Motor neuron (in vitro differentiated cells): ENCODE data around the gene WASL. TPM values are rescaled to one million over a fixed set of nuclear protein-coding genes. Genes with fewer than 3 reads are reported as not detected.
A peak's percentile ranks its signal among the peaks of the same experiment; 100 is the strongest.

ENCODE experiments used
- ATAC-seq, 8 experiments: fragments of 200-7000 bp; cut with Tn5 transposase; replicated peaks in 6 of 8; 2 replicates each; pipeline ENCODE4 v1.8.0; 2021; ENCODE audit warnings: mild to moderate bottlenecking in 8 of 8, moderate library complexity in 8 of 8
- H3K27ac ChIP-seq, 2 donors: fragments of 250-450 bp; sonication (Bioruptor Pico); 2 replicates each; pipeline ENCODE4 v1.9.0; 2021; ENCODE audit warnings: antibody characterized with exemption in 2 of 2, mild to moderate bottlenecking in 2 of 2, moderate library complexity in 1 of 2
- H3K4me1 ChIP-seq, 2 donors: fragments of 250-450 bp; sonication (Bioruptor Pico); replicated peaks in 1 of 2; 2 replicates each; pipeline ENCODE4 v1.6.1; 2021; ENCODE audit warnings: antibody characterized with exemption in 2 of 2, mild to moderate bottlenecking in 2 of 2, moderate library complexity in 1 of 2
- H3K4me3 ChIP-seq, 5 donors: fragments of 250-450 bp; sonication (Bioruptor Pico); 2 replicates each; pipeline ENCODE4 v1.9.0; 2021; ENCODE audit warnings: antibody characterized with exemption in 5 of 5, mild to moderate bottlenecking in 5 of 5, moderate library complexity in 4 of 5
- WGBS, 10 experiments: fragments of 450-650 bp; shearing (Covaris generic); methylation state at CpG; one replicate each; pipeline ENCODE4 v1.0.0; 2022; 5-methylcytosine and 5-hydroxymethylcytosine counted together
- in situ Hi-C, 9 experiments: fragments of 400-800 bp; cut with MboI; loops; one replicate each; pipeline ENCODE4 v1.15.0; 2021; ENCODE audit warnings: low sequenced_read_pairs in 9 of 9, low pct_unique_long_range_greater_than_20kb in 2 of 9; ENCODE audit not compliant: unreplicated experiment in 9 of 9
- total RNA-seq, 8 experiments: library from RNA; unstranded; fragments of 300-600 nt; gene quantifications; 2 replicates each; pipeline versions ENCODE4 v1.2.3 to v1.2.4, GENCODE V29; 2022

Gene WASL
- total RNA-seq, 8 experiments from 2014 or later, result 18.8 to 35.6 (median 27.1) TPM

- 20 to 100% (median 45%) methylated on average over 1 to 4 of the region's 6 CpGs; no CpG with 5 or more reads in 2 of the 10 experiments for WGBS, 10 experiments
- Histone ChIP-seq H3K27ac (no peak within 1 kb of the TSS), H3K4me1 (no peaks in the 10 kb centered on the region), H3K4me3 (no peak within 1 kb of the TSS)
- ATAC-seq, result no peak
- in situ Hi-C loops, result no loop called here
These were observed 93.2 kb downstream of the WASL start, which contains the start of gene LMOD2 for GRCh38 chr7:123655614-123656013. Gene LMOD2, plus strand, starts transcription at chr7:123655866. Its CDS starts 98 bp downstream, at chr7:123655964.

GRCh38 chr7:123653162-123653561 lies 95.6 kb downstream of the WASL start:
- ATAC-seq, result no peak
- Histone ChIP-seq H3K4me1 (no peaks in the 10 kb centered on the region), H3K27ac (no peak overlapping the region), H3K4me3 (no peak overlapping the region)
- in situ Hi-C loops, result no loop called here
- WGBS, 10 experiments, result 48 to 100% (median 85%) methylated on average over 1 to 5 of the region's 6 CpGs; no CpG with 5 or more reads in 1 of the 10 experiments

GRCh38 chr7:123652406-123652805 lies 96.4 kb downstream of the WASL start:
- WGBS, 10 experiments, result 70 to 100% (median 100%) methylated on average over 1 of the region's 1 CpG; no CpG with 5 or more reads in 1 of the 10 experiments
- no peak for ATAC-seq
- H3K4me1 ChIP-seq, result no peaks in the 10 kb centered on the region
- H3K4me3 ChIP-seq, result no peak overlapping the region
- no peak overlapping the region for H3K27ac ChIP-seq
- in situ Hi-C loops, result no loop called here

GRCh38 chr7:123650595-123650994 lies 98.2 kb downstream of the WASL start:
- Histone ChIP-seq H3K4me3 (no peak overlapping the region), H3K27ac (no peak overlapping the region), H3K4me1 (peaks cover 0 to 3% of the 10 kb centered on the region in 2 donors)
- in situ Hi-C loops, result no loop called here
- WGBS, 10 experiments, result 17 to 100% (median 60%) methylated on average over 1 to 2 of the region's 2 CpGs; no CpG with 5 or more reads in 4 of the 10 experiments
- ATAC-seq, result peak in 1 of 8 experiments; percentile 25

GRCh38 chr7:123649964-123650363 lies 98.8 kb downstream of the WASL start:
- Histone ChIP-seq H3K27ac (no peak overlapping the region), H3K4me1 (peaks cover 0 to 5% of the 10 kb centered on the region in 2 donors), H3K4me3 (no peak overlapping the region)
- 11 to 100% (median 88%) methylated on average over 1 to 2 of the region's 2 CpGs; no CpG with 5 or more reads in 1 of the 10 experiments for WGBS, 10 experiments
- peak in 2 of 8 experiments; percentile 84 to 85 for ATAC-seq
- in situ Hi-C loops, result loop anchor here in 3 of 9 experiments (25.0 kb wide), 1 partner anchor 212 kb away; no protein-coding TSS in a partner anchor

- 20 to 92% (median 90%) methylated on average over 2 to 7 of the region's 7 CpGs; no CpG with 5 or more reads in 1 of the 10 experiments for whole genome bisulfite sequencing, 10 experiments
- ATAC-seq, result no peak
- no peak overlapping the region for H3K27ac ChIP-seq
- H3K4me3 ChIP-seq, result no peak overlapping the region
- peaks cover 16 to 25% of the 10 kb centered on the region in 2 donors for H3K4me1 ChIP-seq
- in situ Hi-C loops, result loop anchor here in 3 of 9 experiments (25.0 kb wide), 1 partner anchor 215 kb away; no protein-coding TSS in a partner anchor
These were observed 101.6 kb downstream of the WASL start for GRCh38 chr7:123647106-123647730.

GRCh38 chr7:123645516-123645915 lies 103.3 kb downstream of the WASL start:
- H3K4me1 ChIP-seq, result peaks cover 16 to 25% of the 10 kb centered on the region in 2 donors
- no peak overlapping the region for H3K27ac ChIP-seq
- 37 to 82% (median 56%) methylated on average over 2 to 3 of the region's 3 CpGs; no CpG with 5 or more reads in 1 of the 10 experiments for WGBS, 10 experiments
- H3K4me3 ChIP-seq, result no peak overlapping the region
- ATAC-seq, result peak in 1 of 8 experiments; percentile 22
- in situ Hi-C loops, result loop anchor here in 3 of 9 experiments (25.0 kb wide), 1 partner anchor 217 kb away; no protein-coding TSS in a partner anchor

- Histone ChIP-seq H3K27ac (peak overlapping the region; percentile 1 to 26), H3K4me1 (peaks cover 16 to 25% of the 10 kb centered on the region in 2 donors), H3K4me3 (no peak overlapping the region)
- in situ Hi-C loops, result loop anchor here in 3 of 9 experiments (25.0 kb wide), 1 partner anchor 219 kb away; no protein-coding TSS in a partner anchor
- WGBS, 10 experiments, result 0 to 24% (median 10%) methylated on average over 1 to 6 of the region's 6 CpGs; no CpG with 5 or more reads in 1 of the 10 experiments
- ATAC-seq, result peak; percentile 73 to 97 (median 94)
These were observed 105.0 kb downstream of the WASL start for GRCh38 chr7:123643495-123644441.

DNA sequence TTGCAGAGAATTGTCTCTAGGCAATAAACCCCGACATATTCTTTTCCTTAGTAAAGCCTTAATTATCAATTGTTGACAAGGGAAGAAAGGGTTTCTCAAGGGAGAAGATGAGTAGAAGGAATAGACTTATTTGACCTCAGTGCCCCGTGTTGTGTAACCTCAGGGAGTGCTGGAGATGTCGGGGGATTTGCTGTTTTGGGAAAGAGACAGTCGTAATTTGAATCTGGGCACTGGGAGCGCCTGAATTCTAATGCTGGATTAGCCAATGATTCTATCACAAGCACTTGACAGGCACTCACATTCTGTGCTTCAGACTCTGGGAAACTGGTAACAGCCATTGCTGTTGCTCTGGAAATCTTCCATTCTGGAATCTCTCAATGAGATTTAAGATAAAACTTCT lies 106.9 kb downstream of the WASL start:
- in situ Hi-C loops, result loop anchor here in 3 of 9 experiments (25.0 kb wide), 1 partner anchor 220 kb away; no protein-coding TSS in a partner anchor
- Histone ChIP-seq H3K4me3 (no peak overlapping the region), H3K27ac (no peak overlapping the region), H3K4me1 (peaks cover 16 to 25% of the 10 kb centered on the region in 2 donors)
- no peak for ATAC-seq
- 17 to 89% (median 67%) methylated on average over 1 to 5 of the region's 5 CpGs; no CpG with 5 or more reads in 2 of the 10 experiments for WGBS, 10 experiments

- ATAC-seq, result no peak
- in situ Hi-C loops, result loop anchor here in 3 of 9 experiments (25.0 kb wide), 1 partner anchor 222 kb away; no protein-coding TSS in a partner anchor
These were observed 108.2 kb downstream of the WASL start for GRCh38 chr7:123640583-123640982.

GRCh38 chr7:123639631-123640030 lies 109.2 kb downstream of the WASL start:
- Histone ChIP-seq H3K27ac (no peak overlapping the region), H3K4me1 (peaks cover 16 to 20% of the 10 kb centered on the region in 2 donors), H3K4me3 (no peak overlapping the region)
- in situ Hi-C loops, result loop anchor here in 3 of 9 experiments (25.0 kb wide), 1 partner anchor 223 kb away; no protein-coding TSS in a partner anchor
- no peak for ATAC-seq
- WGBS, 10 experiments, result 40 to 100% (median 89%) methylated on average over 1 to 2 of the region's 2 CpGs; no CpG with 5 or more reads in 3 of the 10 experiments

More at GRCh38 chr7:123640583-123640982, 108.2 kb downstream of the WASL start:
- H3K27ac ChIP-seq, result no peak overlapping the region
- H3K4me1 ChIP-seq, result peaks cover 16 to 22% of the 10 kb centered on the region in 2 donors
- no peak overlapping the region for H3K4me3 ChIP-seq

DNA sequence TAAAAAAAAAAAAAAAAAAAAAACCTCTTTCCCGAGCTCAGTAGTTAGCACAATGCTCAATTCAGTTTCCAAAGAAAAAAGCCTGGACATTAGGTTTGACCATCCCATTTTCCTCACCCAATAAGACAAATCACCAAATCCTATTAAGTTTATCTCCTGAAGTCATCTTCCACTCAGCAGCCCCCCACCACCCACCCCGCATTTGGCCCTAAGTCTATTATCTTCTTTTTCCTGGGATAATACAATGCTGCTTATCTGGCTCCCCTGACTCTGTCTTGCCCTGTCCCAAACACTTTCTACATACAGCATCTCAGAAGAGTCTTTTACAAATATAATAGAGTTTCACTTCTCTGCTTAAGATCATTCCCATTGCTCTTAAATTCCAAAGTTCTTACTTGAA lies 110.9 kb downstream of the WASL start:
- Histone ChIP-seq H3K4me3 (no peak overlapping the region), H3K27ac (no peak overlapping the region), H3K4me1 (peaks cover 0 to 2% of the 10 kb centered on the region in 2 donors)
- WGBS, 10 experiments, result 21 to 100% (median 86%) methylated on average over 1 to 2 of the region's 2 CpGs; no CpG with 5 or more reads in 4 of the 10 experiments
- in situ Hi-C loops, result loop anchor here in 3 of 9 experiments (25.0 kb wide), 1 partner anchor 224 kb away; no protein-coding TSS in a partner anchor
- ATAC-seq, result no peak
